Measurements from ENCODE around the gene SNAP91.
"Not testable (repeated sequence)": the region's sequence is repeated elsewhere in the genome, so short reads cannot be mapped to it uniquely, and the experiment has no call there.

Gene SNAP91

DNA sequence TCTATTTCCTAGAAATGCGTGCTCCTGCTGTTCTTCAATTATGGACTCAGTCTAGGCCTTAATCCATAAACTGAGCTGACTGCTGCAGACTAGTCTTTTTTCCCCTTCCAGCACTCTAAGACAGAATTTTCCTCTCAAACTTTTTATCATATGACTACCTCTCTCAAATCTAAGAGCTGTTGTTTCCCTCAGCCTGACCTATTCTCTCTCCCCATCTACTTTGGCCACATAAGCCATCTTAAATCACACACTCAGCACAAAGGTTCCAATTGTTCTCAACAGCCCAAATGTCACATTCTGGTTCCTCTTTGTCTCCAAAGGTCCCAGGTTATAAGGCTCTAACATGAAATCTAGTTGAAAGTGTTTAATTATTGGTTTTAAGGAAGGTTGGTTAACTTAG, 111.4 kb downstream of the SNAP91 start:
- no peak overlapping the region for H3K27ac ChIP-seq (ENCODE audit: insufficient read depth, low read depth, low read length, poor library complexity, severe bottlenecking)
- H3K4me3 ChIP-seq (ENCODE audit: insufficient read depth, low read depth, low read length): no peak overlapping the region
- H3K4me1 ChIP-seq (ENCODE audit: control insufficient read depth, insufficient read depth, low read length): no peaks in the 10 kb centered on the region
- 95 to 98% methylated on average over 1 of the region's 1 CpG for WGBS, 2 experiments
- no peaks in the 10 kb centered on the region for H3K27me3 ChIP-seq (ENCODE audit: control insufficient read depth, insufficient read depth, low read length, poor library complexity, severe bottlenecking)
- no peaks in the 10 kb centered on the region for H3K9me3 ChIP-seq (ENCODE audit: control insufficient read depth, low read length)
- no peaks in the 10 kb centered on the region for H3K36me3 ChIP-seq (ENCODE audit: control insufficient read depth, insufficient read depth, low read length)

DNA sequence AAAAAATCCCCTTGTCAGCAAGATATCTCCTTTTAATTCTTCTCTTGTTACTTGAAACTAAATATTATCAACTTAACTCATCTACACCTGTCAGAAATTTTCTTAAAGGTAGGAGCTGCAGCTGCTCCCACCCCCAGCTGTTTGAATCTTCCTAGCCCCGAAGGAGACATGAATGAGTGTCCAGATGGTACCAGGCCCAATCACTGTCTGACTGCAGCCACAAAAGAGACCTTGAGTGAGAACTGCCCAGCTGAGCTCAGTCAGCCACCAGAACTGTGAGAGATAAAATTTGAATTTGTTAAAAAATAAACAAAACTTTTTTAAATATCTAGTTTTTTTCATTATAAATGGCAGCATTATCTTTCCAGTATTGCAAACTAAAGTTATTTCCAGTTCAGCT, 111.8 kb downstream of the SNAP91 start:
- no peak overlapping the region for H3K4me3 ChIP-seq (ENCODE audit: insufficient read depth, low read depth, low read length)
- H3K9me3 ChIP-seq (ENCODE audit: control insufficient read depth, low read length): no peaks in the 10 kb centered on the region
- 81% methylated on average over 1 of the region's 1 CpG for WGBS, 2 experiments
- no peaks in the 10 kb centered on the region for H3K27me3 ChIP-seq (ENCODE audit: control insufficient read depth, insufficient read depth, low read length, poor library complexity, severe bottlenecking)
- H3K4me1 ChIP-seq (ENCODE audit: control insufficient read depth, insufficient read depth, low read length): no peaks in the 10 kb centered on the region
- H3K27ac ChIP-seq (ENCODE audit: insufficient read depth, low read depth, low read length, poor library complexity, severe bottlenecking): no peak overlapping the region
- no peaks in the 10 kb centered on the region for H3K36me3 ChIP-seq (ENCODE audit: control insufficient read depth, insufficient read depth, low read length)

DNA sequence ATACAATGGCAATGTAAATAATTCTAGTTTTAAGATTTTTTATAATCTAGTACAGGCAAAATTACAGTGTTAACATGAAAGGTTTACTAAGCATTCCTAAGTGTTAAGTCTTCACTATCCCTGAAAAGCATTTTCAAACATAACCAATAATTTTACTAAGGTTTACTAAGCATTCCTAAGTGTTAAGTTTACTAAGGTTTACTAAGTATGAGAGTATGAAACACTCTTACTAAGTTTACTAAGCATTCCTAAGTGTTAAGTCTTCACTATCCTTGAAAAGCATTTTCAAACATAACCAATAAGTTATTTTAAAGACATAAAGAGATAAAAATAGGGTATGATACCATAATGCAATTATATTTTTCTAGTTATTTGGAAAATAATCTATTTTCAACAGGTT, 114.0 kb downstream of the SNAP91 start:
- Histone ChIP-seq H3K36me3 (ENCODE audit: control insufficient read depth, insufficient read depth, low read length) (no peaks in the 10 kb centered on the region), H3K4me1 (ENCODE audit: control insufficient read depth, insufficient read depth, low read length) (no peaks in the 10 kb centered on the region), H3K27me3 (ENCODE audit: control insufficient read depth, insufficient read depth, low read length, poor library complexity, severe bottlenecking) (no peaks in the 10 kb centered on the region), H3K27ac (ENCODE audit: insufficient read depth, low read depth, low read length, poor library complexity, severe bottlenecking) (no peak overlapping the region), H3K9me3 (ENCODE audit: control insufficient read depth, low read length) (no peaks in the 10 kb centered on the region), H3K4me3 (ENCODE audit: insufficient read depth, low read depth, low read length) (no peak overlapping the region)

DNA sequence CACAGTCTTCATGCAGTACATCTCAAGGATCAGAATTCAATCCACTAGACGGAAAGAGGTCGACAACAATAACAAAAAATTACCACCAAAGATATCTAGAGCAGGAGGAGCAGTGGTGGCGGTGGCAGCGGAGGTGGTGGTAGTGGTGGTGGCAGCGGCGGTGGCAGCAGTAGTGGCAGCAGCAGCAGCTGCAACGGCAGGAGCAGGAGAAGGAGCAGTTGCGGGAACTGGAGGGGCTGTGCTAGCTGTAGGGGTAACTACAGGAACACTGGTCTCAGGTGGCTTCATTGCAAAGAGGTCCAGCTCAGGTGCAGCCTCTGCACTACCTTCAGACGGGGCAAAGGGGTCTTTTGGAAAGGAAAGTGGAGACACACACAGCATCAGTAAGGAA, 115.5 kb downstream of the SNAP91 start:
- WGBS, 2 experiments: 91 to 93% methylated on average over 9 of the region's 9 CpGs
- H3K4me3 ChIP-seq (ENCODE audit: insufficient read depth, low read depth, low read length): no peak overlapping the region
- no peaks in the 10 kb centered on the region for H3K27me3 ChIP-seq (ENCODE audit: control insufficient read depth, insufficient read depth, low read length, poor library complexity, severe bottlenecking)
- H3K36me3 ChIP-seq (ENCODE audit: control insufficient read depth, insufficient read depth, low read length): no peaks in the 10 kb centered on the region
- no peak overlapping the region for H3K27ac ChIP-seq (ENCODE audit: insufficient read depth, low read depth, low read length, poor library complexity, severe bottlenecking)
- no peaks in the 10 kb centered on the region for H3K9me3 ChIP-seq (ENCODE audit: control insufficient read depth, low read length)
- no peaks in the 10 kb centered on the region for H3K4me1 ChIP-seq (ENCODE audit: control insufficient read depth, insufficient read depth, low read length)

DNA sequence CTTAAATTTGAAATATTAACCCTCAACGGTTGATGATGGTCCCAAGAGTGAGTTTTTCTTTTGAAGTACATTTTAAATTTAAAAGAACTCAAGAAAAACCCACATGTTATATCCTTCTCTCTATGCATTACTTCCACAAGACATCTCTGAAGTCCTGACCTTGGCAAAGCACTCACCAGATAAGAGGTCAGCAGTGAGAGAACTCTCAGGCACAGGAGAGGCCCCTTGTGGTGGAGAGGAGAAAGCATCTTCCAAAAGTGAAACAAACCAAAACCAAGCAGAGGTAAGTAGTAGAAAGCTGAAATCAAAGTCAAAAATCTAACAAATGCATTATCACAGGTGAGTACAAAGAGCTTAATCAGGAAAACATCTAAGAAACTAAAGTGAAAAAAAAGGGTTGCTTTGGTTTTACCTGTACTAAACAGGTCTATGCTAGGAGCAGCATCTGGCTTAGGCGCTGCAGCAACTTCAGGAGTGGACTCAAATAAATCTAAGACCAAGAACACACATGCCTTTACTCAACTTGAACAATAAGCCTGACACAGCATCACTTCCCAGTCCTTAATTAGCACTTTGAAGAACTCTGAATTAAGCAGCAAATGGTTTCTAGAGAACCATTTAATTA, 116.0 kb downstream of the SNAP91 start:
- no peaks in the 10 kb centered on the region for H3K27me3 ChIP-seq (ENCODE audit: control insufficient read depth, insufficient read depth, low read length, poor library complexity, severe bottlenecking)
- 85 to 96% methylated on average over 1 to 2 of the region's 2 CpGs for WGBS, 2 experiments
- no peak overlapping the region for H3K4me3 ChIP-seq (ENCODE audit: insufficient read depth, low read depth, low read length)
- H3K4me1 ChIP-seq (ENCODE audit: control insufficient read depth, insufficient read depth, low read length): no peaks in the 10 kb centered on the region
- H3K36me3 ChIP-seq (ENCODE audit: control insufficient read depth, insufficient read depth, low read length): no peaks in the 10 kb centered on the region
- no peaks in the 10 kb centered on the region for H3K9me3 ChIP-seq (ENCODE audit: control insufficient read depth, low read length)
- H3K27ac ChIP-seq (ENCODE audit: insufficient read depth, low read depth, low read length, poor library complexity, severe bottlenecking): no peak overlapping the region

DNA sequence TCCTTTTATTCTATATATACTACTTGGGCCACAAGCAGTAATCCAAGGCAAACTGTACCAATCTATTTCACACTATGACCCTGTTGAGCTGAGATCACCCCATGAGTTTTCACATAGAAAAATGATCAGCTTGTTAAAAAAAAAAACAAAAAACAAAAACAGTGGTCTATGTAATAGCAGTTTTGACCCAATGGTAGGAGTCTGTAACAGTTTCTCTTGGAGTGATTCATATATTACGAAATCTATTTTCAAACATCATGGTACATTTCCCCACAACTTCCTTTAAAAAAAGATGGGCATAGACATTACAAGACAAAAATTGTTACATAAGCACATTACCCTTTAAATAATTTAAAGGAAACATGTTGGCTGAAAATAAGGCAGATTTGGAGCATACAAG, 118.5 kb downstream of the SNAP91 start:
- Histone ChIP-seq H3K4me1 (ENCODE audit: control insufficient read depth, insufficient read depth, low read length) (no peaks in the 10 kb centered on the region), H3K27me3 (ENCODE audit: control insufficient read depth, insufficient read depth, low read length, poor library complexity, severe bottlenecking) (no peaks in the 10 kb centered on the region), H3K9me3 (ENCODE audit: control insufficient read depth, low read length) (no peaks in the 10 kb centered on the region), H3K36me3 (ENCODE audit: control insufficient read depth, insufficient read depth, low read length) (no peaks in the 10 kb centered on the region), H3K4me3 (ENCODE audit: insufficient read depth, low read depth, low read length) (no peak overlapping the region), H3K27ac (ENCODE audit: insufficient read depth, low read depth, low read length, poor library complexity, severe bottlenecking) (no peak overlapping the region)
- WGBS, 2 experiments: no CpG with 5 or more reads among the region's 1 CpG

DNA sequence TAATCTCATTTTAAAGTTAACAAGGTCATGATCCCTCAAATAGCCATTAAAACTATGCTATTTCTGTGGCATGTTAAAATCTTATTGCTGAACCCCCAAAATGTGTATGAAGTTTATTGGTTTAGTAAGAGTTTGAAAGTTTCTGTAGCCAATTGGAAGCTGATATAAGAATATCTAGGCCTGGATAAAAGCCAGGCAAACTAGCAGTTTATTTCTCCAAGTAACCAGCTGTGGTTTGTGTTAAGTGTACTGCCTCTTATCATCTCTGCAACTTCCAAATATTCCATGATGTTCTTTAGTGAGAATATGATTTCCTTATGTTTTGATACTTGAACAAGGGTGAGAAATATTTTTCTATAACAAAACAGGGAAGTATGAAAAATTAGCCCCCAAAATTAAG, 119.8 kb downstream of the SNAP91 start:
- Histone ChIP-seq H3K27me3 (ENCODE audit: control insufficient read depth, insufficient read depth, low read length, poor library complexity, severe bottlenecking) (no peaks in the 10 kb centered on the region), H3K27ac (ENCODE audit: insufficient read depth, low read depth, low read length, poor library complexity, severe bottlenecking) (no peak overlapping the region), H3K36me3 (ENCODE audit: control insufficient read depth, insufficient read depth, low read length) (no peaks in the 10 kb centered on the region), H3K4me3 (ENCODE audit: insufficient read depth, low read depth, low read length) (no peak overlapping the region), H3K9me3 (ENCODE audit: control insufficient read depth, low read length) (no peaks in the 10 kb centered on the region), H3K4me1 (ENCODE audit: control insufficient read depth, insufficient read depth, low read length) (no peaks in the 10 kb centered on the region)

DNA sequence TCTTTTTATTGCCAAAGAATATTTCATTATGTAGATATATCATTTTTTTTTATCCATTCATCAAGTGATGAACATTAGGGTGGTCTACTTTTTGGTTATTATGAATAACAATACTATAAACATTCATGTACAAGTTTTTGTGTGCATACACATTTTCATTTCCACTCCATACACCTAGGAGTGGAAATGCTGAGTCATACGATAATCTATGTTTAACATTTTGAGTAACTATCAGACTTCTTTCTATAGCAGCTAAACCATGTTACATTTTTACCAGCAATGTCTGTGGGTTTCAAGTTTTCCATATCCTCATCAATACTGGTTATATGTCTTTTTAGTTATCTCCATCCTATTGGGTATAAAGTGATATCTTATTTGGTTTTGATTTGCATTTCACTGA, 130.8 kb downstream of the SNAP91 start:
- Histone ChIP-seq H3K4me1 (ENCODE audit: control insufficient read depth, insufficient read depth, low read length) (no peaks in the 10 kb centered on the region), H3K27ac (ENCODE audit: insufficient read depth, low read depth, low read length, poor library complexity, severe bottlenecking) (no peak overlapping the region)

DNA sequence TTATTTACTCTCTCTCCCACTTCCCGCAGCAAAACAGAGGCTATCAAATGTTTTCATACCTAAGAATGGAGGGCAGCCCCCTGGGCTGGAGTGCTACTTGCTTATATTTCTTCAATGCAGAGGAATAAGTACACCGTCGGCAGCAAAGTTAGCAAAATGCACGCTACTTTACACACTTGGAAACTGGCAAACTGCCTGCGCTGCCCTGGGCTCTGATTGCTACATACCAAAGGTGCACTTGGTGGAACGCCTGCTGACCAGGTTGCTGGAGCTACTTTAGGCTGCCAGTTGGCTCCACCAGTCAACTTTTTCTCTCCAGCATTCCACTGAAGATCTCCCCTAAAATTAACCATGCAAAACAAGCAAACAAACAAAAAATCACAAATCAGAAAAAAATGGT, 134.1 kb downstream of the SNAP91 start:
- Histone ChIP-seq H3K9me3 (ENCODE audit: control insufficient read depth, low read length) (no peaks in the 10 kb centered on the region), H3K36me3 (ENCODE audit: control insufficient read depth, insufficient read depth, low read length) (no peaks in the 10 kb centered on the region), H3K27me3 (ENCODE audit: control insufficient read depth, insufficient read depth, low read length, poor library complexity, severe bottlenecking) (no peaks in the 10 kb centered on the region), H3K4me1 (ENCODE audit: control insufficient read depth, insufficient read depth, low read length) (no peaks in the 10 kb centered on the region), H3K4me3 (ENCODE audit: insufficient read depth, low read depth, low read length) (no peak overlapping the region), H3K27ac (ENCODE audit: insufficient read depth, low read depth, low read length, poor library complexity, severe bottlenecking) (no peak overlapping the region)
- 77 to 94% methylated on average over 5 to 6 of the region's 6 CpGs for WGBS, 2 experiments

More for the DNA sequence above, 130.8 kb downstream of the SNAP91 start:
- no peak overlapping the region for H3K4me3 ChIP-seq (ENCODE audit: insufficient read depth, low read depth, low read length)
- H3K9me3 ChIP-seq (ENCODE audit: control insufficient read depth, low read length): no peaks in the 10 kb centered on the region
- H3K36me3 ChIP-seq (ENCODE audit: control insufficient read depth, insufficient read depth, low read length): no peaks in the 10 kb centered on the region
- 92 to 93% methylated on average over 1 of the region's 1 CpG for WGBS, 2 experiments
- no peaks in the 10 kb centered on the region for H3K27me3 ChIP-seq (ENCODE audit: control insufficient read depth, insufficient read depth, low read length, poor library complexity, severe bottlenecking)

DNA sequence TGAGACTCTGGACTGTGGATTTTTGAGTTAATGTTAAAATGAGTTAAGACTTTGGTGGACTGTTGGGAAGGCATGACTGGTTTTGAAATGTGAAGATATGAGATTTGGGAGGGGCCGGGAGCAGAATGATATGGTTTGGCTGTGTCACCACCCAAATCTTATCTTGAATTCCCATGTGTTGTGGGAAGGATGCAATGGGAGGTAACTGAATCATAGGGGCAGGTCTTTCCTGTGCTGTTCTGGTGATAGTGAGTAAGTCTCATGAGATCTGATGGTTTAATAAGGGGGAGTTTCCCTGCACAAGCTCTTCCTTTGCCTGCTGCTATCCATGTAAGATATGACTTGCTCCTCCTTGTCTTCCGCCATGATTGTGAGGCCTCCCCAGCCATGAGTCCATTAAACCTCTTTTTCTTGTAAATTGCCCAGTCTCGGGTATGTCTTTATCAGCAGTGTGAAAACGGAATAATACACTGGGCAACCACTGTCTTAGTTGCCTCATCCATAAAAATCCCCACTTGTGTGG, 137.2 kb downstream of the SNAP91 start:
- H3K27me3 ChIP-seq (ENCODE audit: control insufficient read depth, insufficient read depth, low read length, poor library complexity, severe bottlenecking); H3K36me3 ChIP-seq (ENCODE audit: control insufficient read depth, insufficient read depth, low read length); H3K9me3 ChIP-seq (ENCODE audit: control insufficient read depth, low read length); H3K27ac ChIP-seq (ENCODE audit: insufficient read depth, low read depth, low read length, poor library complexity, severe bottlenecking); H3K4me3 ChIP-seq (ENCODE audit: insufficient read depth, low read depth, low read length); H3K4me1 ChIP-seq (ENCODE audit: control insufficient read depth, insufficient read depth, low read length): not testable (repeated sequence)
- WGBS, 2 experiments: 90 to 91% methylated on average over 4 of the region's 4 CpGs

DNA sequence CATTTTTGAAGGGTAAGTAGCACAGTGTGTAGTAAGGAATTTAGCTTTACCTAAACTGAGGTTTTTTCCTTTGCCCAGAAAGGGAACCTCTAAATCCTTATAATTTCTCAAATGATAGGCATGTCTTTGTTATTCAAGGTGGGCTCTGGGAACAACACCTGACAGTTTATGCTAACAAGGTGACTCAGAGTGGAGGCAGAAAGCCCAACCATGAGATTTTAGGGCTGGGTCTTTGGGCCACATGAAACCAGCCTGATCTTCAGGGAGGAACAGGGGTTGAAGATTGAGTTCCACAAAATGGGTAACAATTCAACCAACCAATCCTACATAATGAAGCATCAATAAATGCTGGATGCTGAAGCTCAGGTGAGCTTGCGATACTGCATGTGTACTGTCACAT, 149.9 kb downstream of the SNAP91 start:
- Histone ChIP-seq H3K4me3 (ENCODE audit: insufficient read depth, low read depth, low read length) (no peak overlapping the region), H3K9me3 (ENCODE audit: control insufficient read depth, low read length) (no peaks in the 10 kb centered on the region), H3K36me3 (ENCODE audit: control insufficient read depth, insufficient read depth, low read length) (no peaks in the 10 kb centered on the region), H3K4me1 (ENCODE audit: control insufficient read depth, insufficient read depth, low read length) (no peaks in the 10 kb centered on the region), H3K27ac (ENCODE audit: insufficient read depth, low read depth, low read length, poor library complexity, severe bottlenecking) (no peak overlapping the region), H3K27me3 (ENCODE audit: control insufficient read depth, insufficient read depth, low read length, poor library complexity, severe bottlenecking) (no peaks in the 10 kb centered on the region)
- 96 to 100% methylated on average over 1 of the region's 1 CpG for WGBS, 2 experiments

Data from ectodermal cell (in vitro differentiated cells).